PC-9 (cell line): Measurements from ENCODE around the gene PRM2.

Experiments
- EZH2 ChIP-seq: fragments of 200-600 bp; sonication (generic); IDR thresholded peaks from 2 replicates; pipeline ENCODE4 v1.8.0; 2017; ENCODE audit warnings: antibody characterized with exemption, low read depth
- TF ChIP-seq, protein P1 (sequence below): fragments of 200-600 bp; sonication (generic); conservative IDR thresholded peaks from 2 replicates; pipeline ENCODE4 v1.6.1; 2017; ENCODE audit warnings: mixed run types, antibody characterized with exemption, mild to moderate bottlenecking, moderate library complexity

DNA sequence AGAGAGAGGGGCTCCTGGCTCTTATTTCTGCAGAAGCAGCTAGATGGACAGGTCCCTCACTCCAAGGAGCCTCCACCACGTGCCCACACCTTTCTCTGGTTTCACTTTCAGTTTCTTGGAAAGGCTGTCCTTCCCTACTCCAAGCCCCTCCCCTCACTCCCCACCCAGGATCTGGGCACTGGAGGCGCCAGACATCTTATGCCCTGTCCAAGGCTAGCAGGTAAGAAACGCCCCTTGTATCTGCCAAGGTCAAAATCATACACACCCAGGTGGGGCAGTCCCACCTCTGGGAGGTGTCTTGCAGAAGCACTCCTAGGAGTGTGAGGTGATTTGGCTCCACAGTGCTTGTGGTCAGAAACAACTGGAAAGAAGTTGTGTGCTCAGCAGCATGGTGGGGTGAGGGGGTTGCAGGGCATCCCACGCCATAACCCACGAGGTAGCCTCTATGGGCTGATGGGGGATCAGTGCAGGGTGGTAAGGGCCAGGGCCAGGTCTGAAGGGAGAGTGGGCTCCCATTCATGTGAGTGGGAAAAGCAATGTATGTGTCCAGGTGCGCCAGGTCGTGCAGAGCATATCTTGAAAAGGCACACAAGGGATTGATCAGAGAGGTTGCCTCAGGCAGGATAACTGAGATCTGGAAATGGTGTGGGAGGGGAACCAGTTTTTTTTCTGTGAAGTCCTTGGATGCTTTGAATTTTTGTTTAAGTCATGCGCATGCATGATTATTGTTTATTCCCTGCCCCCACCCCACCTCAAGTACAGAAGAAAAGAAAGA, 36.6 kb upstream of the PRM2 start:
- TF ChIP-seq, protein P1, sequence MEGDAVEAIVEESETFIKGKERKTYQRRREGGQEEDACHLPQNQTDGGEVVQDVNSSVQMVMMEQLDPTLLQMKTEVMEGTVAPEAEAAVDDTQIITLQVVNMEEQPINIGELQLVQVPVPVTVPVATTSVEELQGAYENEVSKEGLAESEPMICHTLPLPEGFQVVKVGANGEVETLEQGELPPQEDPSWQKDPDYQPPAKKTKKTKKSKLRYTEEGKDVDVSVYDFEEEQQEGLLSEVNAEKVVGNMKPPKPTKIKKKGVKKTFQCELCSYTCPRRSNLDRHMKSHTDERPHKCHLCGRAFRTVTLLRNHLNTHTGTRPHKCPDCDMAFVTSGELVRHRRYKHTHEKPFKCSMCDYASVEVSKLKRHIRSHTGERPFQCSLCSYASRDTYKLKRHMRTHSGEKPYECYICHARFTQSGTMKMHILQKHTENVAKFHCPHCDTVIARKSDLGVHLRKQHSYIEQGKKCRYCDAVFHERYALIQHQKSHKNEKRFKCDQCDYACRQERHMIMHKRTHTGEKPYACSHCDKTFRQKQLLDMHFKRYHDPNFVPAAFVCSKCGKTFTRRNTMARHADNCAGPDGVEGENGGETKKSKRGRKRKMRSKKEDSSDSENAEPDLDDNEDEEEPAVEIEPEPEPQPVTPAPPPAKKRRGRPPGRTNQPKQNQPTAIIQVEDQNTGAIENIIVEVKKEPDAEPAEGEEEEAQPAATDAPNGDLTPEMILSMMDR, result no peak
- no peak for TF ChIP-seq EZH2
